HepG2 (cell line): ENCODE data around the gene DHX8. TPM values are rescaled to one million over a fixed set of nuclear protein-coding genes. Genes with fewer than 3 reads are reported as not detected.

Source experiments
- ATAC-seq: fragments of 200-7000 bp; cut with Tn5 transposase; 3 replicates; pipeline ENCODE4 v1.9.1; 2020; ENCODE audit warnings: mild to moderate bottlenecking, moderate library complexity
- BruUV-seq: library from RNA; stranded (reverse); fragments of 400-500 nt; replicated peaks from 2 replicates; lab custom pipeline; 2021; lab: Mats Ljungman, UMichigan
- CTCF ChIA-PET: fragments of 300-600 bp; formaldehyde crosslinking; extraction: SDS; loops from one replicate; lab custom pipeline; 2021; ENCODE audit warnings: low total read pairs, inconsistent platforms, low intra/inter-chr PET ratio; lab: Yijun Ruan, JAX
- POLR2A ChIA-PET: fragments of 350-600 bp; sonication (Branson Sonifier 250); formaldehyde crosslinking; loops from one replicate; lab custom pipeline; 2020; ENCODE audit warnings: antibody characterized with exemption, inconsistent platforms; lab: Yijun Ruan, JAX
- DNase-seq: peaks from one replicate; pipeline ENCODE4 v3.0.0-alpha.2; 2015; ENCODE audit warnings: low spot score
- FAIRE-seq: peaks from 3 replicates; lab custom pipeline; 2011; peaks lifted over from hg19 to GRCh38; lab: Jason Lieb, UNC
- H2AFZ ChIP-seq: one replicate; pipeline ENCODE4 v1.6.1; 2011; ENCODE audit warnings: low read length, inconsistent platforms
- H3K27ac ChIP-seq: fragments of 300-600 bp; 3 replicates; pipeline ENCODE4 v1.8.0; 2011; ENCODE audit warnings: mixed run types, mild to moderate bottlenecking, mixed read lengths, low read length, inconsistent platforms; ENCODE audit not compliant: insufficient read depth; ENCODE audit errors: extremely low read length
- H3K27me3 ChIP-seq, 2 experiments: fragments of 200-600 bp in 1 of 2; 2 replicates in 1 of 2; 3 replicates in 1 of 2; pipeline versions ENCODE4 v1.6.0 to v1.8.0; 2011; ENCODE audit warnings: low read length in 2 of 2, mild to moderate bottlenecking in 2 of 2, moderate library complexity in 2 of 2, inconsistent platforms in 1 of 2; ENCODE audit not compliant: insufficient read depth in 2 of 2, control insufficient read depth in 1 of 2
- H3K36me3 ChIP-seq, 2 experiments: fragments of 200-600 bp in 1 of 2; replicated peaks in 1 of 2; 2 replicates in 1 of 2; 3 replicates in 1 of 2; pipeline versions ENCODE4 v1.5.1 to v1.8.0; 2011; ENCODE audit warnings: low read length in 2 of 2, inconsistent platforms in 1 of 2; ENCODE audit not compliant: insufficient read depth in 2 of 2, control insufficient read depth in 1 of 2
- H3K4me1 ChIP-seq: 2 replicates; pipeline ENCODE4 v1.5.1; 2012; ENCODE audit warnings: low read length, inconsistent platforms; ENCODE audit not compliant: insufficient read depth
- H3K4me2 ChIP-seq: 2 replicates; pipeline ENCODE4 v1.6.0; 2011; ENCODE audit warnings: low read depth, low read length, inconsistent platforms
- H3K4me3 ChIP-seq, 3 experiments: fragments of 200-600 bp in 1 of 3; sonication (generic), shearing (Covaris generic) in 1 of 3; replicated peaks in 1 of 3; 2 replicates each; pipeline ENCODE4 v1.5.1; 2011 to 2016; ENCODE audit warnings: low read length in 3 of 3, inconsistent platforms in 2 of 3, low read depth in 2 of 3, mild to moderate bottlenecking in 2 of 3, control low read depth in 1 of 3, mixed read lengths in 1 of 3; ENCODE audit not compliant: insufficient read depth in 1 of 3
- H3K79me2 ChIP-seq: one replicate; pipeline ENCODE4 v1.6.1; 2011; ENCODE audit warnings: low read length, inconsistent platforms; ENCODE audit not compliant: insufficient read depth
- H3K9ac ChIP-seq: 2 replicates; pipeline ENCODE4 v1.6.0; 2011; ENCODE audit warnings: mild to moderate bottlenecking, low read depth, low read length, inconsistent platforms; ENCODE audit not compliant: insufficient read depth
- H3K9me3 ChIP-seq: 2 replicates; pipeline ENCODE4 v1.5.1; 2012; ENCODE audit warnings: mild to moderate bottlenecking, low read length
- H4K20me1 ChIP-seq: 2 replicates; pipeline ENCODE4 v1.6.0; 2011; ENCODE audit warnings: inconsistent platforms, mild to moderate bottlenecking, low read length, moderate library complexity; ENCODE audit not compliant: insufficient read depth
- ETV6 ChIP-seq: sonication (generic); formaldehyde crosslinking; conservative IDR thresholded peaks from 2 replicates; pipeline ENCODE4 v1.4.0; 2020; ENCODE audit warnings: missing genetic modification reagents
- SAP130 ChIP-seq: IDR thresholded peaks from 2 replicates; pipeline ENCODE4 v1.6.1; 2016; ENCODE audit warnings: low read depth
- TCF7 ChIP-seq: sonication (generic); IDR thresholded peaks from 2 replicates; pipeline ENCODE4 v1.6.1; 2016; ENCODE audit warnings: antibody characterized with exemption, low read depth
- TGIF2 ChIP-seq: IDR thresholded peaks from 2 replicates; pipeline ENCODE4 v1.6.1; 2016; ENCODE audit warnings: control low read depth, missing compliant biosample characterization
- ZBTB8A ChIP-seq: sonication (generic); formaldehyde crosslinking; IDR thresholded peaks from 2 replicates; pipeline ENCODE4 v1.4.0; 2020; ENCODE audit warnings: mild to moderate bottlenecking, low read depth, missing genetic modification reagents, borderline replicate concordance
- ZNF264 ChIP-seq: sonication (generic); formaldehyde crosslinking; IDR thresholded peaks from 2 replicates; pipeline ENCODE4 v1.4.0; 2020; ENCODE audit warnings: missing genetic modification reagents
- WGBS: methylation state at CpG from one replicate; pipeline ENCODE4 v1.1.6; 2017; ENCODE audit warnings: low lambda C conversion rate; 5-methylcytosine and 5-hydroxymethylcytosine counted together
- in situ Hi-C: cut with HindIII; loops from 2 replicates; pipeline ENCODE4 v1.10.0; 2017; ENCODE audit warnings: low pct_unique_long_range_greater_than_20kb; ENCODE audit not compliant: extremely low pct_ligation_motif_present
- intact Hi-C: fragments of 100-400 bp; cut with micrococcal nuclease; formaldehyde crosslinking; loops from one replicate; pipeline ENCODE4 v1.10.0; 2022; ENCODE audit not compliant: unreplicated experiment
- polyA plus RNA-seq, 8 experiments: library from polyadenylated mRNA; depleted of rRNA in 3 of 8; stranded (reverse) in 7 of 8; unstranded in 1 of 8; fragments of >200 nt; fragmentation: Illumina TruSeq in 4 of 8; extraction: Trizol in 4 of 8; gene quantifications; 2 replicates each; pipeline versions ENCODE4 v1.2.1 to v1.2.3, GENCODE V29; 2011 to 2016; ENCODE audit warnings: low read depth in 4 of 8, missing spikeins in 1 of 8, mixed read lengths in 1 of 8; ENCODE audit not compliant: insufficient read depth in 1 of 8
- total RNA-seq, 5 experiments: library from RNA; depleted of rRNA; stranded (reverse); fragments of >200 nt; fragmentation: Illumina TruSeq; extraction: Trizol; gene quantifications; 2 replicates each; pipeline ENCODE4 v1.2.3, GENCODE V29; 2016; ENCODE audit warnings: low read depth in 1 of 5
- TF ChIP-seq, protein P1 (sequence below): sonication (generic); formaldehyde crosslinking; IDR thresholded peaks from 2 replicates; pipeline ENCODE4 v1.4.0; 2020; ENCODE audit warnings: mild to moderate bottlenecking, missing genetic modification reagents, borderline replicate concordance

DHX8 gene
- total and polyA plus RNA-seq, 2 of the 13 experiments (the other 11 are each of a cell fraction or from before 2014, with no cell fraction given): 24.8 to 48.9 TPM

DNA sequence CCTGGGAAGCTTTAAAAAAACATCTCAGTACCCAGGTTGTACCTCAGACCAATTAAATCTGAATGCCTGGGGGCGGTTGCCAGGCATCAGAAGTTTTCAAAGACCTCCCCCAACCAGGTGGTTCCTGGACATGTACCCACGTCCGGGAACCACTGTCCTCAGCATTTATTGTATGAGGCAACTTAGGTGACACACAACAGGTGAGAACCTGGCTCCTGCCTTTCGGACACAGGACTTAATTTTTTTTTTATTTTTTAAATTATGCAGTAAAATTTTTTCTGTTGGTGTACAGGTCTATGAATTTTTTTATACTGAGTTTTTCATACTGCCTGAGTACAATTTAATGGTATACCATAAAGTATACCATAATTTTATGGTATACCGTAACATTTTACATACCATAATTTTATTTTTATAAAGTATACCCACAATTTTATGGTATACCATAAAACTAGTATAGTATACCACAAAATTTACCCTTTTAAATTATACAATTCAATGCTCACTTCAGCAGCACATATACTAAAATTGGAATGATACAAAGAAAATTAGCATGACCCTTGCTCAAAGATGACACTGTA lies 38.7 kb upstream of the DHX8 start:
- Histone ChIP-seq H3K4me3 (no peak overlapping the region), H3K79me2 (no peaks in the 10 kb centered on the region), H3K4me2 (peak overlapping the region; percentile 41; the same call in 1 of the 2 replicates), H3K9ac (no peak overlapping the region), H3K4me1 (peaks cover 48% of the 10 kb centered on the region), H3K9me3 (no peaks in the 10 kb centered on the region)
- ChIA-PET CTCF (no interaction called here), POLR2A (interaction anchor here (0.9 to 1.3 kb wide), 3 partner anchors 12 to 86 kb away, joined by 3 to 4 read pairs (median 3); partner anchors contain the start of gene ARL4D)
- in situ Hi-C loops: no loop called here
- intact Hi-C loops: no loop called here
- TF ChIP-seq, protein P1, sequence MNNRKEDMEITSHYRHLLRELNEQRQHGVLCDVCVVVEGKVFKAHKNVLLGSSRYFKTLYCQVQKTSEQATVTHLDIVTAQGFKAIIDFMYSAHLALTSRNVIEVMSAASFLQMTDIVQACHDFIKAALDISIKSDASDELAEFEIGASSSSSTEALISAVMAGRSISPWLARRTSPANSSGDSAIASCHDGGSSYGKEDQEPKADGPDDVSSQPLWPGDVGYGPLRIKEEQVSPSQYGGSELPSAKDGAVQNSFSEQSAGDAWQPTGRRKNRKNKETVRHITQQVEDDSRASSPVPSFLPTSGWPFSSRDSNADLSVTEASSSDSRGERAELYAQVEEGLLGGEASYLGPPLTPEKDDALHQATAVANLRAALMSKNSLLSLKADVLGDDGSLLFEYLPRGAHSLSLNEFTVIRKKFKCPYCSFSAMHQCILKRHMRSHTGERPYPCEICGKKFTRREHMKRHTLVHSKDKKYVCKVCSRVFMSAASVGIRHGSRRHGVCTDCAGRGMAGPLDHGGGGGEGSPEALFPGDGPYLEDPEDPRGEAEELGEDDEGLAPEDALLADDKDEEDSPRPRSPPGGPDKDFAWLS: no peak
- 0 out of 2 replicates have a peak, but pooled peaks have one; percentile 4 for TF ChIP-seq SAP130
- TF ChIP-seq, all 625 proteins: peak for 1
- WGBS: 72% methylated on average over 5 of the region's 5 CpGs
- no peak for FAIRE-seq
- no peak for DNase-seq
- Histone ChIP-seq H3K27ac (no peak overlapping the region), H3K27me3 (no peaks in the 10 kb centered on the region), H2AFZ (peak overlapping the region; percentile 88), H3K36me3 (no peaks in the 10 kb centered on the region), H4K20me1 (no peaks in the 10 kb centered on the region)
- BruUV-seq: no TSS peak
- no peak for ATAC-seq

DNA sequence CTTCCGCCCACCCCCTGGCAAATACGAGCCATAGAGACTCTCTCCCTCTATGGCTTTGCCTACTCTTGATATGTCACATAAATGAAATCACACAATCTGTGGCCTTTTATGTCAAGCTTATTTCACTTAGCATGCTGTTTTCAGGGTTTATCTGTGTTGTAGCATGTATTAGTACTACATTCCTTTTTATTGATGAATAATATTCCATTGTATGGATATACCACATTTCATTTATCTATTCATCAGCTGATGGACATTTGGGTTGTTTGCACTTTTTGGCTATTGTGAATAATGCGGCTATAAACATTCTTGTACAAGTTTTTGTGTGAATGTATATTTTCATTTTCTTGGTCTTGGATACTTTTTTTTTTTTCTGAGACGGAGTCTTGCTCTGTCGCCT lies 37.0 kb upstream of the DHX8 start:
- no peak for ATAC-seq
- peaks cover 50% of the 10 kb centered on the region for H3K4me1 ChIP-seq
- CTCF ChIA-PET: no interaction called here
- H4K20me1 ChIP-seq: no peaks in the 10 kb centered on the region
- no peak overlapping the region for H3K9ac ChIP-seq
- FAIRE-seq: no peak
- BruUV-seq: no TSS peak
- DNase-seq: no peak
- TF ChIP-seq ZBTB8A: no peak
- TF ChIP-seq ZNF264 (CRISPR knock-in tag): no peak
- TF ChIP-seq ETV6: no peak
- no peak for TF ChIP-seq TCF7
- TF ChIP-seq TGIF2: no peak
- no peak overlapping the region for H3K4me2 ChIP-seq
- no peaks in the 10 kb centered on the region for H3K36me3 ChIP-seq
- intact Hi-C loops: no loop called here
- H3K79me2 ChIP-seq: no peaks in the 10 kb centered on the region
- in situ Hi-C loops: no loop called here
- no peak overlapping the region for H2AFZ ChIP-seq
- WGBS: 99% methylated on average over 5 of the region's 5 CpGs
- POLR2A ChIA-PET: interaction anchor here (1.4 kb wide), 1 partner anchor 10 kb away, joined by 3 read pairs; no protein-coding TSS in a partner anchor
- no peak overlapping the region for H3K27ac ChIP-seq
- no peak overlapping the region for H3K4me3 ChIP-seq
- no peaks in the 10 kb centered on the region for H3K27me3 ChIP-seq
- H3K9me3 ChIP-seq: no peaks in the 10 kb centered on the region
